Gastrocnemius medialis (tissue), 4 donors: Measurements from ENCODE around the gene SPEN.

Experiments used
- CTCF ChIP-seq, 5 experiments: fragments of 450-650 bp in 3 of 5; fragments of 200-600 bp in 2 of 5; sonication (generic) in 2 of 5; IDR thresholded peaks in 4 of 5; conservative IDR thresholded peaks in 1 of 5; 1 replicate in 4 of 5; 2 replicates in 1 of 5; pipeline ENCODE4 v1.5.1; 2016 to 2019; ENCODE audit warnings: antibody characterized with exemption in 5 of 5, mild to moderate bottlenecking in 3 of 5, moderate library complexity in 3 of 5
- POLR2A ChIP-seq, 2 donors: fragments of 450-650 bp; IDR thresholded peaks; one replicate each; pipeline ENCODE4 v1.6.1; 2017; ENCODE audit warnings: antibody characterized with exemption in 2 of 2, mild to moderate bottlenecking in 2 of 2, moderate library complexity in 2 of 2

DNA sequence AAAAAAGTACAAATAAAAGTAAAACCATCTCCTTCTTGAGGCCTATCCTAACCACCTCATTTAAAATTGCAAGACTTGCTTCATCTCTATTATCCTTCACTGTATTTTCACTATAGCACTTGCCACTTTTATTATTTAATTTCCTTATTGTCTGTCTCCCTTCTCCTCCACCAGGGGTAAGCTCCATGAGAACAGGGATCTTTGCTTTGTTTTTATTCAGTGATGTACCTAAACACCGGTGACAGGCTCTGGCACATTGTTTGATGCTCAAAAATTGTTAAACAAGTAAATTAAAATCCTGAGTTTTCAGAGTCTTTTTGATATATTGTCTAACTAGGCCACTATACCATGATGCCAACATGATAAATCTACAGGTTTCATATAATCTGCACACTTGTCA lies 17.2 kb upstream of the SPEN start:
- TF ChIP-seq CTCF (IDR thresholded peaks at IDR 0.05 in 4 of 5, conservative IDR thresholded peaks at IDR 0.05 in 1 of 5) (no peak), POLR2A (IDR thresholded peaks at IDR 0.05) (no peak)
